HCT116 (cell line): ENCODE measurements around the gene TOMM22. TPM values are rescaled to one million over a fixed set of nuclear protein-coding genes. Genes with fewer than 3 reads are reported as not detected.

Experiments
- ATAC-seq: fragments of 200-7000 bp; cut with Tn5 transposase; 2 replicates; pipeline ENCODE4 v1.9.1; 2020; ENCODE audit warnings: mild to moderate bottlenecking, moderate library complexity
- BruUV-seq: library from RNA; stranded (reverse); fragments of 400-500 nt; replicated peaks from 2 replicates; lab custom pipeline; 2021; lab: Mats Ljungman, UMichigan
- CTCF ChIA-PET: fragments of 300-600 bp; sonication (Branson Sonifier 250); formaldehyde crosslinking; loops from one replicate; lab custom pipeline; 2021; ENCODE audit warnings: antibody characterized with exemption; lab: Charles Lee
- POLR2A ChIA-PET: fragments of 300-600, 350-600 bp; sonication (Branson Sonifier 250); formaldehyde crosslinking; loops from one replicate; lab custom pipeline; 2021; ENCODE audit warnings: antibody characterized with exemption; lab: Charles Lee
- RAD21 ChIA-PET, 2 experiments: fragments of 300-600 bp; sonication (Branson Sonifier 250); formaldehyde crosslinking; loops; one replicate each; lab custom pipeline; 2023; ENCODE audit warnings: low total read pairs in 2 of 2; ENCODE audit not compliant: uncharacterized antibody in 2 of 2, unreplicated experiment in 2 of 2, low non-redundant PET in 1 of 2; lab: Charles Lee
- DNase-seq: peaks from one replicate; pipeline ENCODE4 v3.0.0-alpha.2; 2010; ENCODE audit warnings: low read depth, low spot score
- H2AFZ ChIP-seq: fragments of 200-600 bp; shearing (Covaris generic), sonication (generic); 2 replicates; pipeline ENCODE4 v1.6.1; 2017; ENCODE audit warnings: low read depth, mixed run types, mixed read lengths, antibody characterized with exemption, low read length; ENCODE audit not compliant: poor library complexity, severe bottlenecking
- H3K27ac ChIP-seq: 2 replicates; pipeline ENCODE4 v1.5.1; 2012; ENCODE audit warnings: low read depth, low read length
- H3K27me3 ChIP-seq: fragments of 200-600 bp; sonication (generic); 2 replicates; pipeline ENCODE4 v1.6.1; 2016; ENCODE audit warnings: mixed run types, low read length, mixed read lengths; ENCODE audit not compliant: insufficient read depth
- H3K36me3 ChIP-seq, 2 experiments: fragments of 200-500 bp in 1 of 2; fragments of 200-600 bp in 1 of 2; sonication (Bioruptor generic) in 1 of 2; sonication (generic) in 1 of 2; 2 replicates each; pipeline versions ENCODE4 v1.5.1 to v1.6.1; 2014 to 2016; ENCODE audit warnings: low read length in 2 of 2, inconsistent platforms in 1 of 2, mixed read lengths in 1 of 2, mixed run types in 1 of 2; ENCODE audit not compliant: insufficient read depth in 2 of 2, control insufficient read depth in 1 of 2
- H3K4me1 ChIP-seq, 2 experiments: fragments of 200-600 bp in 1 of 2; sonication (generic) in 1 of 2; 2 replicates each; pipeline versions ENCODE4 v1.5.1 to v1.6.1; 2012 to 2017; ENCODE audit warnings: low read length in 2 of 2, inconsistent platforms in 1 of 2, mild to moderate bottlenecking in 1 of 2, mixed read lengths in 1 of 2, mixed run types in 1 of 2, moderate library complexity in 1 of 2; ENCODE audit not compliant: insufficient read depth in 2 of 2, control insufficient read depth in 1 of 2
- H3K4me2 ChIP-seq: fragments of 200-600 bp; sonication (generic); 2 replicates; pipeline ENCODE4 v1.6.1; 2017; ENCODE audit warnings: mixed run types, low read length, mixed read lengths
- H3K4me3 ChIP-seq, 2 experiments: fragments of 200-600 bp in 1 of 2; sonication (generic) in 1 of 2; replicated peaks in 1 of 2; 2 replicates each; pipeline ENCODE4 v1.5.1; 2011 to 2016; ENCODE audit warnings: low read length in 2 of 2, control low read depth in 1 of 2, low read depth in 1 of 2, mild to moderate bottlenecking in 1 of 2, mixed read lengths in 1 of 2, mixed run types in 1 of 2
- H3K79me2 ChIP-seq: fragments of 200-600 bp; sonication (generic); 2 replicates; pipeline ENCODE4 v1.6.1; 2017; ENCODE audit warnings: mild to moderate bottlenecking, mixed run types, low read length, moderate library complexity, mixed read lengths; ENCODE audit not compliant: insufficient read depth
- H3K9ac ChIP-seq: fragments of 200-600 bp; sonication (generic); 2 replicates; pipeline ENCODE4 v1.6.1; 2016; ENCODE audit warnings: low read length, mixed read lengths
- H3K9me2 ChIP-seq: fragments of 200-600 bp; sonication (generic), shearing (Covaris generic); 2 replicates; pipeline ENCODE4 v1.6.1; 2017; ENCODE audit warnings: mixed run types, mild to moderate bottlenecking, moderate library complexity; ENCODE audit not compliant: insufficient read depth
- H3K9me3 ChIP-seq, 2 experiments: fragments of 200-500 bp in 1 of 2; fragments of 200-600 bp in 1 of 2; sonication (Bioruptor generic) in 1 of 2; sonication (generic) in 1 of 2; 2 replicates each; pipeline ENCODE4 v1.6.1; 2014 to 2017; ENCODE audit warnings: low read length in 2 of 2, mixed read lengths in 2 of 2, inconsistent platforms in 1 of 2, low read depth in 1 of 2, mild to moderate bottlenecking in 1 of 2, mixed run types in 1 of 2, moderate library complexity in 1 of 2; ENCODE audit not compliant: control insufficient read depth in 1 of 2, insufficient read depth in 1 of 2
- H4K20me1 ChIP-seq: fragments of 200-600 bp; sonication (generic), shearing (Covaris generic); 2 replicates; pipeline ENCODE4 v1.6.1; 2017; ENCODE audit warnings: mixed run types, mild to moderate bottlenecking, moderate library complexity; ENCODE audit not compliant: insufficient read depth
- ATF3 ChIP-seq: IDR thresholded peaks from 2 replicates; pipeline ENCODE4 v1.6.1; 2012
- CBX3 ChIP-seq: IDR thresholded peaks from 2 replicates; pipeline ENCODE4 v1.6.1; 2012; ENCODE audit warnings: low read depth
- CEBPB ChIP-seq: IDR thresholded peaks from 2 replicates; pipeline ENCODE4 v1.6.1; 2012; ENCODE audit warnings: low read depth
- EGR1 ChIP-seq: IDR thresholded peaks from 2 replicates; pipeline ENCODE4 v1.6.1; 2012; ENCODE audit warnings: low read depth
- FOSL1 ChIP-seq: IDR thresholded peaks from 2 replicates; pipeline ENCODE4 v1.6.1; 2012; ENCODE audit warnings: low read depth
- JUND ChIP-seq: IDR thresholded peaks from 2 replicates; pipeline ENCODE4 v1.6.1; 2012
- MAX ChIP-seq: IDR thresholded peaks from 2 replicates; pipeline ENCODE4 v1.6.1; 2012
- POLR2AphosphoS5 ChIP-seq: IDR thresholded peaks from 2 replicates; pipeline ENCODE4 v1.6.1; 2011; ENCODE audit warnings: mild to moderate bottlenecking, low read depth, low read length, moderate library complexity
- RAD21 ChIP-seq: IDR thresholded peaks from 2 replicates; pipeline ENCODE4 v1.6.1; 2012; ENCODE audit warnings: low read depth, mild to moderate bottlenecking
- SIN3A ChIP-seq: IDR thresholded peaks from 2 replicates; pipeline ENCODE4 v1.6.1; 2012; ENCODE audit warnings: low read depth
- SP1 ChIP-seq: IDR thresholded peaks from 2 replicates; pipeline ENCODE4 v1.6.1; 2012; ENCODE audit warnings: low read depth
- SRF ChIP-seq: IDR thresholded peaks from 2 replicates; pipeline ENCODE4 v1.6.1; 2012; ENCODE audit warnings: low read depth
- TCF7L2 ChIP-seq: IDR thresholded peaks from 2 replicates; pipeline ENCODE4 v1.7.0; 2011; ENCODE audit warnings: borderline replicate concordance, inconsistent platforms; ENCODE audit not compliant: insufficient read depth, insufficient read length; ENCODE audit errors: extremely low read depth
- YY1 ChIP-seq: IDR thresholded peaks from 2 replicates; pipeline ENCODE4 v1.6.1; 2011; ENCODE audit warnings: low read length, low read depth, moderate library complexity, mild to moderate bottlenecking; ENCODE audit not compliant: insufficient replicate concordance; ENCODE audit errors: extremely low read depth
- ZFX ChIP-seq: fragments of 450-650 bp; IDR thresholded peaks from 2 replicates; pipeline ENCODE4 v1.6.1; 2017
- ZNF274 ChIP-seq: fragments of 200-500 bp; sonication (Bioruptor generic); IDR thresholded peaks from 2 replicates; pipeline ENCODE4 v1.6.1; 2014; ENCODE audit warnings: mild to moderate bottlenecking, low read depth, low read length, inconsistent platforms
- intact Hi-C: fragments of 100-400 bp; cut with micrococcal nuclease; formaldehyde crosslinking; loops from 2 replicates; pipeline ENCODE4 v1.10.0; 2022
- total RNA-seq: library from RNA; stranded (reverse); gene quantifications from one replicate; pipeline ENCODE4 v1.2.1, GENCODE V29; 2021; ENCODE audit not compliant: unreplicated experiment
- TF ChIP-seq, protein P1 (sequence below): IDR thresholded peaks from 2 replicates; pipeline ENCODE4 v1.6.1; 2011; ENCODE audit warnings: mild to moderate bottlenecking, low read length, moderate library complexity; ENCODE audit not compliant: insufficient replicate concordance; ENCODE audit errors: extremely low read depth
- TF ChIP-seq, protein P2 (sequence below): IDR thresholded peaks from 2 replicates; pipeline ENCODE4 v1.6.1; 2012; ENCODE audit warnings: low read depth
- TF ChIP-seq, protein P3 (sequence below), 3 experiments: fragments of 200-600 bp in 1 of 3; sonication (generic) in 1 of 3; IDR thresholded peaks in 2 of 3; conservative IDR thresholded peaks in 1 of 3; 2 replicates each; pipeline ENCODE4 v1.5.1; 2012 to 2017; ENCODE audit warnings: low read depth in 2 of 3, low read length in 2 of 3, antibody characterized with exemption in 1 of 3, borderline replicate concordance in 1 of 3, control low read depth in 1 of 3, mild to moderate bottlenecking in 1 of 3, mixed read lengths in 1 of 3, mixed run types in 1 of 3, moderate library complexity in 1 of 3; ENCODE audit not compliant: insufficient read depth in 1 of 3

TOMM22 gene
- total RNA-seq, 1 experiment from 2014 or later: 136 TPM

DNA sequence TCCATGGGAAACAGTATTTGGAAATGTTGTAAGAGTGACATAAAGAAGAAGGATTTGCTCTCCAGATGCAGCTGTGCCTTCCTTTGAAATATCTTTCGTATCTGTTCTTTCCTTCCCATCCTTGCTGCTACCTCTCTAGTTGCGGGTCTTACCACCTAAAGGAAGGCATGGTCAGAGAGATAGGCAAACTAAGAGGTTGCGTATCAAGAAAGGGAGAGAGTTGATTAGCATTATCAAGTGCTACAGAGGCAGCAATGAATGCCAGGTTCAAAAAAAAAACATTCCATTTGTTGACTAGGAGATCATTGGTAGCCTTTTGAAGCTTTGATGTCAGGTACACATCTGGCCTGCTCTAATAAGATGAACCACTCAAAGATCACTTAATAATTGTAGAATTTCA lies 28.6 kb downstream of the TOMM22 start:
- POLR2A ChIA-PET: no interaction called here
- Histone ChIP-seq H2AFZ (no peak overlapping the region), H3K4me2 (no peak overlapping the region), H3K27me3 (no peaks in the 10 kb centered on the region), H3K4me1 (peaks cover 9 to 18% of the 10 kb centered on the region in 2 experiments), H3K9me2 (no peaks in the 10 kb centered on the region), H4K20me1 (no peaks in the 10 kb centered on the region), H3K4me3 (no peak overlapping the region), H3K36me3 (peaks cover 0 to 10% of the 10 kb centered on the region in 2 experiments; a peak in 2 of 4 replicates), H3K27ac (no peak overlapping the region), H3K9me3 (no peaks in the 10 kb centered on the region), H3K79me2 (peaks cover 92% of the 10 kb centered on the region), H3K9ac (no peak overlapping the region)
- TF ChIP-seq YY1 (no peak), ZNF274 (no peak), SRF (no peak), FOSL1 (no peak), CEBPB (no peak), EGR1 (no peak), JUND (no peak), SIN3A (no peak), ATF3 (no peak), ZFX (no peak), SP1 (no peak), TCF7L2 (no peak), MAX (no peak), POLR2AphosphoS5 (no peak), RAD21 (no peak), CBX3 (no peak)
- TF ChIP-seq, protein P1, sequence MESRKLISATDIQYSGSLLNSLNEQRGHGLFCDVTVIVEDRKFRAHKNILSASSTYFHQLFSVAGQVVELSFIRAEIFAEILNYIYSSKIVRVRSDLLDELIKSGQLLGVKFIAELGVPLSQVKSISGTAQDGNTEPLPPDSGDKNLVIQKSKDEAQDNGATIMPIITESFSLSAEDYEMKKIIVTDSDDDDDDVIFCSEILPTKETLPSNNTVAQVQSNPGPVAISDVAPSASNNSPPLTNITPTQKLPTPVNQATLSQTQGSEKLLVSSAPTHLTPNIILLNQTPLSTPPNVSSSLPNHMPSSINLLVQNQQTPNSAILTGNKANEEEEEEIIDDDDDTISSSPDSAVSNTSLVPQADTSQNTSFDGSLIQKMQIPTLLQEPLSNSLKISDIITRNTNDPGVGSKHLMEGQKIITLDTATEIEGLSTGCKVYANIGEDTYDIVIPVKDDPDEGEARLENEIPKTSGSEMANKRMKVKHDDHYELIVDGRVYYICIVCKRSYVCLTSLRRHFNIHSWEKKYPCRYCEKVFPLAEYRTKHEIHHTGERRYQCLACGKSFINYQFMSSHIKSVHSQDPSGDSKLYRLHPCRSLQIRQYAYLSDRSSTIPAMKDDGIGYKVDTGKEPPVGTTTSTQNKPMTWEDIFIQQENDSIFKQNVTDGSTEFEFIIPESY: no peak
- TF ChIP-seq, protein P2, sequence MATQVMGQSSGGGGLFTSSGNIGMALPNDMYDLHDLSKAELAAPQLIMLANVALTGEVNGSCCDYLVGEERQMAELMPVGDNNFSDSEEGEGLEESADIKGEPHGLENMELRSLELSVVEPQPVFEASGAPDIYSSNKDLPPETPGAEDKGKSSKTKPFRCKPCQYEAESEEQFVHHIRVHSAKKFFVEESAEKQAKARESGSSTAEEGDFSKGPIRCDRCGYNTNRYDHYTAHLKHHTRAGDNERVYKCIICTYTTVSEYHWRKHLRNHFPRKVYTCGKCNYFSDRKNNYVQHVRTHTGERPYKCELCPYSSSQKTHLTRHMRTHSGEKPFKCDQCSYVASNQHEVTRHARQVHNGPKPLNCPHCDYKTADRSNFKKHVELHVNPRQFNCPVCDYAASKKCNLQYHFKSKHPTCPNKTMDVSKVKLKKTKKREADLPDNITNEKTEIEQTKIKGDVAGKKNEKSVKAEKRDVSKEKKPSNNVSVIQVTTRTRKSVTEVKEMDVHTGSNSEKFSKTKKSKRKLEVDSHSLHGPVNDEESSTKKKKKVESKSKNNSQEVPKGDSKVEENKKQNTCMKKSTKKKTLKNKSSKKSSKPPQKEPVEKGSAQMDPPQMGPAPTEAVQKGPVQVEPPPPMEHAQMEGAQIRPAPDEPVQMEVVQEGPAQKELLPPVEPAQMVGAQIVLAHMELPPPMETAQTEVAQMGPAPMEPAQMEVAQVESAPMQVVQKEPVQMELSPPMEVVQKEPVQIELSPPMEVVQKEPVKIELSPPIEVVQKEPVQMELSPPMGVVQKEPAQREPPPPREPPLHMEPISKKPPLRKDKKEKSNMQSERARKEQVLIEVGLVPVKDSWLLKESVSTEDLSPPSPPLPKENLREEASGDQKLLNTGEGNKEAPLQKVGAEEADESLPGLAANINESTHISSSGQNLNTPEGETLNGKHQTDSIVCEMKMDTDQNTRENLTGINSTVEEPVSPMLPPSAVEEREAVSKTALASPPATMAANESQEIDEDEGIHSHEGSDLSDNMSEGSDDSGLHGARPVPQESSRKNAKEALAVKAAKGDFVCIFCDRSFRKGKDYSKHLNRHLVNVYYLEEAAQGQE: no peak
- TF ChIP-seq, protein P3, sequence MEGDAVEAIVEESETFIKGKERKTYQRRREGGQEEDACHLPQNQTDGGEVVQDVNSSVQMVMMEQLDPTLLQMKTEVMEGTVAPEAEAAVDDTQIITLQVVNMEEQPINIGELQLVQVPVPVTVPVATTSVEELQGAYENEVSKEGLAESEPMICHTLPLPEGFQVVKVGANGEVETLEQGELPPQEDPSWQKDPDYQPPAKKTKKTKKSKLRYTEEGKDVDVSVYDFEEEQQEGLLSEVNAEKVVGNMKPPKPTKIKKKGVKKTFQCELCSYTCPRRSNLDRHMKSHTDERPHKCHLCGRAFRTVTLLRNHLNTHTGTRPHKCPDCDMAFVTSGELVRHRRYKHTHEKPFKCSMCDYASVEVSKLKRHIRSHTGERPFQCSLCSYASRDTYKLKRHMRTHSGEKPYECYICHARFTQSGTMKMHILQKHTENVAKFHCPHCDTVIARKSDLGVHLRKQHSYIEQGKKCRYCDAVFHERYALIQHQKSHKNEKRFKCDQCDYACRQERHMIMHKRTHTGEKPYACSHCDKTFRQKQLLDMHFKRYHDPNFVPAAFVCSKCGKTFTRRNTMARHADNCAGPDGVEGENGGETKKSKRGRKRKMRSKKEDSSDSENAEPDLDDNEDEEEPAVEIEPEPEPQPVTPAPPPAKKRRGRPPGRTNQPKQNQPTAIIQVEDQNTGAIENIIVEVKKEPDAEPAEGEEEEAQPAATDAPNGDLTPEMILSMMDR (IDR thresholded peaks at IDR 0.05 in 2 of 3, conservative IDR thresholded peaks at IDR 0.05 in 1 of 3; ENCODE audit: borderline replicate concordance in 1 of 3, insufficient read depth in 1 of 3, low read depth in 2 of 3, low read length in 2 of 3): no peak
- CTCF ChIA-PET: no interaction called here
- RAD21 ChIA-PET: no interaction called here
- intact Hi-C loops: no loop called here
- DNase-seq (no peak), ATAC-seq (no peak)
- no TSS peak for BruUV-seq
